M059J (cell line): ENCODE data around the gene FLVCR1. TPM values are rescaled to one million over a fixed set of nuclear protein-coding genes. Genes with fewer than 3 reads are reported as not detected.
"Not testable (repeated sequence)": the region's sequence is repeated elsewhere in the genome, so short reads cannot be mapped to it uniquely, and the experiment has no call there.

Experiments used
- DNase-seq: peaks from one replicate; pipeline ENCODE4 v3.0.0-alpha.2; 2012; ENCODE audit warnings: low read depth
- total RNA-seq: library from RNA; depleted of rRNA; stranded (reverse); fragments of >200 nt; shearing (Covaris generic); gene quantifications from 2 replicates; pipeline ENCODE4 v1.2.3, GENCODE V29; 2014; rRNA removed

FLVCR1 gene
- 4.2 and 8.1 TPM in 2 replicates for total RNA-seq

DNA sequence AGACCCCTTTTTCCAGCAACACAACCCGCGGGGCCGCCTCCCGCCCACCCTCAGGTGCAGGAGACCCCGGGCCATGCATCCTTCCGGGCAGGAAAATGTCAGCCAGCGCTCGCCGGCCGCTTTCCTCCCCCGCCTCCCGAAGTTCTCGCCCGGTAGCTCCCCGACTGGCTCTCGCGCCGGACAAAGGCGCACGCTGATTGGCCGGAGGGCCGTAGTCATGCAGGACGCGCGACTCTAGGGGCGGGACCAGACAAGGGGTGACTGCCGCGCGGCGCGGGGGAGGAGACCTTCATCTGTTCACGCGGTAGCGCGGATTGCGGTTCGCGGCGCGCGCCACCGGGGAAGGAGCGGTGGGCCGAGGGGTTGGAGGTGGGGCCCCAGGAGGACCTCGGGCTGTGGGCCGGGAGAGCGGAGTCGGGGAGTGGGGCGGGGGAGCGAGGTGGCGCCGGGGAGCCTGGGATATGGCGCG, at the start of gene FLVCR1:
TSS of gene FLVCR1 (plus strand) at position 284 of the 469 bp plus-strand sequence. CDS start at position 462, 178 bp downstream.
- peak; percentile 97 for DNase-seq

DNA sequence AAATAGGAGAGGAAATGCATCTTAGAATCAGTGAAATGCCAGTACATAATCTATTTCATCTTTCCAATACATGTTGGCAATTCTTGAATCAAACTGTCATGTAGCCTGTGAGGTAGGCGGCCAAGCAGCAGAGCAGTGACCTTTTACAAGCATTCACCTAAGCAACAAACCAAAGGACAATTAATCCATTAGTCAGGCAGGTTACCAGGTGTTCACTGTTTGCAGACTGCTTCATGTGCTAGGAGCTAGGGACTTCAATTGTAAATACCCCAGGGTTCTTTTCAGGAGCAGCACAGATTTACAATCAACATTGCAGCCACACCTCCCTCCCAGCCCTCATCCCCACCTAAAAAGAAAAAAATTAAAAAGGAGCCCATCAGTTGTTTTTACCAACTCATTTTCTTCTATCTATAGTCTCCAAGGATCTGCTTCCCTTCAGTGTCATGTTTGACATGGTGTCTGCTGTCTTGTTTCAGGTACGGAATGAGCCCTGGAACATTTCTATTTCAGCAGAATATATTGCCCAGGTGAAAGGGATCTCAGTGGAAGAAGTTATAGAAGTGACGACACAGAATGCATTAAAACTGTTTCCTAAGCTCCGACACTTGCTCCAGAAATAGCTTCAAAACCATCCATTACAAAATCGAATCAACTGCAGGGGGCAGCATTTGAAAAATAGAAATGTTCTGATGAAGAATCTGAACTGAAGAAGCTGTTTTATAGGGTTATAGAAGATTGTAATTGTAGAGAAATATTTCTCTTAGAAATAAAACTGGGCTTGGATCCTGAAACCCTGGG, 43.3 kb upstream of the FLVCR1 start:
- peak; percentile 14 for DNase-seq

GRCh38 chr1:212816567-212817278, 41.4 kb upstream of the FLVCR1 start:
- DNase-seq = peak; percentile 9

- DNase-seq = no peak
Measured at GRCh38 chr1:212819726-212820125, 38.3 kb upstream of the FLVCR1 start.

- no peak for DNase-seq
Measured at GRCh38 chr1:212820969-212821368, 37.1 kb upstream of the FLVCR1 start.

DNA sequence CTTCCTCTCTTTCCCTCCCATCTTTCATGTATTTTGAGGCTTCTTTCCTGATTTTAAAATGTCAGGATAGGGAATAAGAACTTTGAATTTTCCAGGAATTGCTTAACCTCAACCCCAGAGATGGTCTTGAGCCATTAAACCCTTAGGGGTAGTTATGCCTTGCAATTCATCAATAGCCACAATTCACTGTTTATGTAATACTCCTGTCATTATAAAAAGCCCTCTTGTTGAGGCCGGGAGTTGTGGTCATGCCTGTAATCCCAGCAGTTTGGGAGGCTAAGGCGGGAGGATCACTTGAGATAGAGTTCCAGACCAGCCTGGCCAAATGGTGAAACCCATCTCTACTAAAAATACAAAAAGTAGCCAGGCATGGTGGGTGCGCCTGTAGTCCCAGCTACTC, 35.1 kb upstream of the FLVCR1 start:
- no peak for DNase-seq

DNA sequence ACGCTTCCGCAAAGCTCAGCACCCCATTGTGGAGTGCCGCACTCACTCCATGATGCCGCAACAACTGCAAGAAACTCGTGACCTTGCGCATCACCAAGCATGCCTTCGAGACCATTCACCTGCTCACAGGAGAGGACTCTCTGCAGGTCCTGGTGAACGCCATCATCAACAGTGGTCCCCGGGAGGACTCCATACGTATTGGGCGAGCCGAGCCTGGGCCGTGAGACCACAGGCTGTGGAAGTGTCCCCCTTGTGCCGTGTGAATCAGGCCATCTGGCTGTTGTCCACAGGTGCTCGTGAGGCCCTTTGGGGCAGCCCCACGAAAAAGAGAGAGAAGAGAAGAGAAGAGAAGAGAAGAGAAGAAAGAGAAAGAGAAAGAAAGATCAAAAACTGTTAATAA, 33.9 kb upstream of the FLVCR1 start:
- DNase-seq = no peak

GRCh38 chr1:212825798-212826452, 32.1 kb upstream of the FLVCR1 start:
- DNase-seq = no peak

- DNase-seq = no peak
Measured at GRCh38 chr1:212827171-212827776, 30.8 kb upstream of the FLVCR1 start.

GRCh38 chr1:212827831-212828278, 30.2 kb upstream of the FLVCR1 start:
- DNase-seq = no peak

- no peak for DNase-seq
Measured at GRCh38 chr1:212828395-212828794, 29.7 kb upstream of the FLVCR1 start.

- not testable (repeated sequence) for DNase-seq
Measured at GRCh38 chr1:212833211-212834207, 24.6 kb upstream of the FLVCR1 start.

DNA sequence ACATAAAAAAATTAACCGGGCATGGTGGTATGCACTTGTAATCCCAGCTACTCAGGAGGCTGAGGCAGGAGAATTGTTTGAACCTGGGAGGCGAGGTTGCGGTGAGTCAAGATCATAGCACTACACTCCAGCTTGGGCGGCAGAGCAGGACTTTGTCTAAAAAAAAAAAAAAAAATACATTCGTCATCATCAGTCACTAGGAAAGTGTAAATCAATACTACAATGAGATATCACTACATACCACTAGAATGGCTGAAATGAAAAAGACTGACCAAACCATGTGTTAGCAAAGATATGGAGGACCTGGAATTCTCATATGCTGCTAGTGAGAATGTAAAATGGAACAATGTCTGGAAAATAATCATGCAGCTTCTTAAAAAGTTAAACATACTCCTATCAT, 19.9 kb upstream of the FLVCR1 start:
- DNase-seq = no peak

DNA sequence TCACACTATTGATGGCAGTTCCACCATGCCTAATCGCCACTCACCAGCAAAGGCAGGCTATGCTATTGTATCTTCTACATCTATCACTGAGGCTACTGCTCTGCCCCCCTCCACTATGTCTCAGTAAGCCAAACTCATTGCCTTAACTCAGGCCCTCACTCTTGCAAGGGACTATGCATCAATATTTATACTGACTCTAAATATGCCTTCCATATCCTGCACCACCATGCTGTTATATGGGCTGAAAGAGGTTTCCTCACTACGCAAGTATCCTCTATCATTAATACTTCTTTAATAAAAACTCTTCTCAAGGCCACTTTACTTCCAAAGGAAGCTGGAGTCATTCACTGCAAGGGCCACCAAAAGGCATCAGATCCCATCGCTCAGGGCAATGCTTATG, 13.6 kb upstream of the FLVCR1 start:
- not testable (repeated sequence) for DNase-seq

DNA sequence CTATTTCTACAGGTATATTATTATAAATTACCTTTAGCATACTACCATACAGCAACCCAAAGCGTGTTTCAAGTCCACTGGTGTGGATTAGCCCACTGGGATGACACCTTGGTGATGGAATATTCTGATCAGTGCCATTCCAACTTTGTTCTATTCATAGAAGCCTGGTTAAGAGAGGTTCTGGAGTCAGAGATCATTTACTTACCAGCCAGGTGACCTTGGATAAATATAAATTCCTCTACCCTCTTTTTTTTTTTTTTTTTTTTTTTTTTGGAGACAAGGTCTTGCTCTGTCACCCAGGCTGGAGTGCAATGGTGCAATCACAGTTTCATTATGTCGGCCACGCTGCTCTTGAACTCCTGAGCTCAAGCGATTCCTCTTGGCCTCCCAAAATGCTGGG, 10.5 kb upstream of the FLVCR1 start, which contains the start of gene SPATA45:
TSS of gene SPATA45 (minus strand) at position 101 of the 400 bp plus-strand sequence. CDS start 11,500 bp downstream, outside the sequence.
- DNase-seq = no peak

GRCh38 chr1:212852105-212852688, 5.9 kb upstream of the FLVCR1 start:
- no peak for DNase-seq

GRCh38 chr1:212853658-212854057, 4.4 kb upstream of the FLVCR1 start:
- peak; percentile 24 for DNase-seq

DNA sequence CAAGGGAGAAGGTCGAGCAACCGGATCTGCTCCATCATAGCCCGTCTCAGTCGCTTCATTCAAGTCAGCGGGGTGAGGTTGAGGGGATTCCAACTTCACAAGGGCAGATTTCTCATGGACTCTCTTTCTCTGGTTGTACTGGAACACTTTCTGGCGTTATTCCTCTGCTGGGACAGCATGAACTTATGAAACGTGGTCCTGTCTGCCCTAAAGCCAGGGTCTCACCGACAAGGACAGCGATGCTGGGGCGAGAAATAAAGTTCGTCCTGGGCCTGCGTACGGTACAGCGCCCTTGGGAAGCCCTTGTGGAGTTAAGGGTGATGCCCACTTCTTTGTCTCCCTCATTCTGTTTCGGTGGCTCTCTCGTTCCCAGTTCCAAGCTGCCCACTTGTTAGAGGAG, 1.3 kb upstream of the FLVCR1 start:
- DNase-seq = no peak

DNA sequence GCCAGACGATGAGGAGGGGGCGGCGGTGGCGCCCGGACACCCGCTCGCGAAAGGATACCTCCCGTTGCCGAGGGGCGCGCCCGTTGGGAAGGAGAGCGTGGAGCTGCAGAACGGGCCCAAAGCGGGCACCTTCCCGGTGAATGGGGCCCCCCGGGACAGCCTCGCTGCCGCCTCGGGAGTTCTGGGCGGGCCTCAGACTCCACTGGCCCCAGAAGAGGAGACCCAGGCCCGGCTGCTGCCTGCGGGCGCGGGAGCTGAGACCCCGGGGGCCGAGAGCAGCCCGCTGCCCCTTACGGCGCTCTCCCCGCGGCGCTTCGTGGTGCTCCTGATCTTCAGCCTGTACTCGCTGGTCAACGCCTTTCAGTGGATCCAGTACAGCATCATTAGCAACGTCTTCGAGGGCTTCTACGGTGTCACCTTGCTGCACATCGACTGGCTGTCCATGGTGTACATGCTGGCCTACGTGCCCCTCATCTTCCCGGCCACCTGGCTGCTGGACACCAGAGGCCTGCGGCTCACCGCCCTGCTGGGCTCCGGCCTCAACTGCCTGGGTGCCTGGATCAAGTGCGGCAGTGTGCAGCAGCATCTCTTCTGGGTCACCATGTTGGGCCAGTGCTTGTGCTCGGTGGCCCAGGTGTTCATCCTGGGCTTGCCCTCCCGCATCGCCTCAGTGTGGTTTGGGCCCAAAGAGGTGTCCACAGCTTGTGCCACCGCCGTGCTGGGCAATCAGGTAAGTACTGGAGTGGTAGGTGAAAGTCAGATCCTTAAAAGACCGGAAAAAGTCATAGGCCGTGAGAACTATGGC, 588 bp downstream of the FLVCR1 start:
- DNase-seq = peak; percentile 59
